A549 (cell line): Measurements from ENCODE around the gene TTC4. TPM values are rescaled to one million over a fixed set of nuclear protein-coding genes. Genes with fewer than 3 reads are reported as not detected.

Source experiments
- ATAC-seq, 2 experiments: fragments of 200-7000 bp in 1 of 2; fragments of >200 bp in 1 of 2; cut with Nextera tagmentation in 1 of 2; cut with Tn5 transposase in 1 of 2; 3 replicates each; pipeline versions ENCODE4 v1.8.0 to v1.9.1; 2018 to 2020; ENCODE audit warnings: mild to moderate bottlenecking in 1 of 2, moderate library complexity in 1 of 2
- CTCF ChIA-PET: fragments of 300-600 bp; sonication (Branson Sonifier 250); formaldehyde crosslinking; extraction: SDS; loops from one replicate; lab custom pipeline; 2021; ENCODE audit warnings: antibody characterized with exemption, inconsistent platforms; lab: Yijun Ruan, JAX
- POLR2A ChIA-PET: fragments of 350-600 bp; formaldehyde crosslinking; extraction: SDS; loops from one replicate; lab custom pipeline; 2021; ENCODE audit warnings: antibody characterized with exemption, inconsistent platforms; lab: Yijun Ruan, JAX
- DNase-seq, 2 experiments: peaks; one replicate each; pipeline versions ENCODE4 v3.0.0 to v3.0.0-alpha.2; 2011 to 2016; ENCODE audit warnings: low read depth in 1 of 2, low spot score in 1 of 2
- FAIRE-seq: peaks from 2 replicates; lab custom pipeline; 2011; peaks lifted over from hg19 to GRCh38; lab: Jason Lieb, UNC
- H3K27ac ChIP-seq, 2 experiments: fragments of >200 bp; sonication (Bioruptor Twin); formaldehyde crosslinking; 3 replicates each; pipeline ENCODE4 v1.5.1; 2016 to 2017
- H3K4me1 ChIP-seq: fragments of >200 bp; sonication (Bioruptor Twin); formaldehyde crosslinking; 3 replicates; pipeline ENCODE4 v1.6.1; 2016
- H3K4me2 ChIP-seq: fragments of >200 bp; sonication (Bioruptor Twin); formaldehyde crosslinking; 3 replicates; pipeline ENCODE4 v1.6.1; 2016
- H3K4me3 ChIP-seq: fragments of >200 bp; sonication (Bioruptor Twin); formaldehyde crosslinking; 3 replicates; pipeline ENCODE4 v1.5.1; 2016
- H3K9me3 ChIP-seq: fragments of >200 bp; sonication (Bioruptor Twin); formaldehyde crosslinking; 3 replicates; pipeline ENCODE4 v1.6.1; 2016
- ATOH8 ChIP-seq: fragments of 250-450 bp; sonication (Bioruptor Pico); IDR thresholded peaks from 2 replicates; pipeline ENCODE4 v1.5.0; 2020; ENCODE audit warnings: low read depth, mild to moderate bottlenecking, moderate library complexity
- BHLHE40 ChIP-seq: IDR thresholded peaks from 2 replicates; pipeline ENCODE4 v1.6.1; 2012; ENCODE audit warnings: low read depth, low read length, inconsistent platforms
- CBX2 ChIP-seq: fragments of 200-600 bp; sonication (generic); IDR thresholded peaks from 2 replicates; pipeline ENCODE4 v1.6.1; 2016; ENCODE audit warnings: low read depth, mild to moderate bottlenecking, borderline replicate concordance
- CEBPB ChIP-seq, 2 experiments: fragments of >200 bp in 1 of 2; sonication (Bioruptor Twin) in 1 of 2; formaldehyde crosslinking in 1 of 2; IDR thresholded peaks; 2 replicates each; pipeline ENCODE4 v1.6.1; 2012 to 2016
- CHD2 ChIP-seq: fragments of 150-350 bp; IDR thresholded peaks from 2 replicates; pipeline ENCODE4 v1.6.1; 2014; ENCODE audit warnings: low read length; ENCODE audit not compliant: partially characterized antibody
- CHD4 ChIP-seq: fragments of 200-600 bp; sonication (generic); IDR thresholded peaks from 2 replicates; pipeline ENCODE4 v1.6.1; 2016; ENCODE audit warnings: antibody characterized with exemption, mild to moderate bottlenecking, borderline replicate concordance
- CTCF ChIP-seq: fragments of >200 bp; sonication (Bioruptor Twin); formaldehyde crosslinking; IDR thresholded peaks from 3 replicates; pipeline ENCODE4 v1.5.1; 2016
- EHF ChIP-seq: fragments of 250-450 bp; sonication (Bioruptor Pico); IDR thresholded peaks from 2 replicates; pipeline ENCODE4 v1.5.0; 2020; ENCODE audit warnings: mild to moderate bottlenecking
- EHMT2 ChIP-seq: fragments of 200-600 bp; sonication (generic); IDR thresholded peaks from 2 replicates; pipeline ENCODE4 v1.6.1; 2016; ENCODE audit warnings: antibody characterized with exemption, low read depth, mild to moderate bottlenecking, moderate library complexity
- EP300 ChIP-seq, 2 experiments: fragments of >200 bp; sonication (Bioruptor Twin); formaldehyde crosslinking; IDR thresholded peaks; 2 replicates in 1 of 2; 3 replicates in 1 of 2; pipeline ENCODE4 v1.6.1; 2016 to 2017
- FOSB ChIP-seq: fragments of 250-450 bp; sonication (Bioruptor Pico); IDR thresholded peaks from 2 replicates; pipeline ENCODE4 v1.5.0; 2020; ENCODE audit warnings: mild to moderate bottlenecking, moderate library complexity
- FOXS1 ChIP-seq: fragments of 250-450 bp; sonication (Bioruptor Pico); IDR thresholded peaks from 2 replicates; pipeline ENCODE4 v1.5.0; 2020; ENCODE audit warnings: mild to moderate bottlenecking, moderate library complexity
- HDAC2 ChIP-seq: fragments of 200-600 bp; sonication (generic); IDR thresholded peaks from 2 replicates; pipeline ENCODE4 v1.6.1; 2016
- HEYL ChIP-seq: fragments of 250-450 bp; sonication (Bioruptor Pico); IDR thresholded peaks from 2 replicates; pipeline ENCODE4 v1.8.0; 2021; ENCODE audit warnings: mild to moderate bottlenecking, moderate library complexity
- HOXA7 ChIP-seq: fragments of 250-450 bp; sonication (Bioruptor Pico); IDR thresholded peaks from 2 replicates; pipeline ENCODE4 v1.5.0; 2020; ENCODE audit warnings: mild to moderate bottlenecking, moderate library complexity
- HOXB13 ChIP-seq: fragments of 250-450 bp; sonication (Bioruptor Pico); IDR thresholded peaks from 2 replicates; pipeline ENCODE4 v1.5.0; 2020; ENCODE audit warnings: low read depth, mild to moderate bottlenecking, moderate library complexity
- JUNB ChIP-seq: fragments of >200 bp; sonication (Bioruptor Twin); formaldehyde crosslinking; IDR thresholded peaks from 2 replicates; pipeline ENCODE4 v1.6.1; 2016
- KDM1A ChIP-seq: fragments of 200-600 bp; sonication (generic); IDR thresholded peaks from 2 replicates; pipeline ENCODE4 v1.6.1; 2016; ENCODE audit warnings: low read depth, mild to moderate bottlenecking
- MAFK ChIP-seq: fragments of 450-650 bp; IDR thresholded peaks from 2 replicates; pipeline ENCODE4 v1.6.1; 2014; ENCODE audit not compliant: partially characterized antibody
- MAZ ChIP-seq: fragments of 150-350 bp; IDR thresholded peaks from 2 replicates; pipeline ENCODE4 v1.6.1; 2014; ENCODE audit warnings: antibody characterized with exemption, low read depth, low read length, borderline replicate concordance
- NFE2L2 ChIP-seq: fragments of 150-350 bp; conservative IDR thresholded peaks from 2 replicates; pipeline ENCODE4 v1.6.1; 2014; ENCODE audit warnings: low read length
- NPAS2 ChIP-seq: fragments of 250-450 bp; sonication (Bioruptor Pico); IDR thresholded peaks from 2 replicates; pipeline ENCODE4 v1.8.0; 2022; ENCODE audit warnings: mild to moderate bottlenecking, moderate library complexity, borderline replicate concordance
- NR3C1 ChIP-seq: fragments of >200 bp; sonication (Bioruptor Twin); formaldehyde crosslinking; IDR thresholded peaks from 3 replicates; pipeline ENCODE4 v1.6.1; 2017
- POLR2A ChIP-seq: IDR thresholded peaks from 2 replicates; pipeline ENCODE4 v1.6.1; 2012; ENCODE audit warnings: mild to moderate bottlenecking, low read length
- RARB ChIP-seq: fragments of 250-450 bp; sonication (Bioruptor Pico); IDR thresholded peaks from 2 replicates; pipeline ENCODE4 v1.8.0; 2021; ENCODE audit warnings: mild to moderate bottlenecking, moderate library complexity
- RCOR1 ChIP-seq: fragments of 150-350 bp; IDR thresholded peaks from 2 replicates; pipeline ENCODE4 v1.6.1; 2014; ENCODE audit warnings: antibody characterized with exemption, low read length, low read depth
- RNF2 ChIP-seq: fragments of 200-600 bp; sonication (generic); IDR thresholded peaks from 2 replicates; pipeline ENCODE4 v1.6.1; 2016; ENCODE audit warnings: low read depth, mild to moderate bottlenecking, antibody characterized with exemption, moderate library complexity, borderline replicate concordance
- SMC3 ChIP-seq: fragments of >200 bp; sonication (Bioruptor Twin); formaldehyde crosslinking; IDR thresholded peaks from 3 replicates; pipeline ENCODE4 v1.6.1; 2018; ENCODE audit warnings: inconsistent platforms
- TP53 ChIP-seq: fragments of 250-450 bp; sonication (Bioruptor Pico); IDR thresholded peaks from 2 replicates; pipeline ENCODE4 v1.5.0; 2021; ENCODE audit warnings: mild to moderate bottlenecking, moderate library complexity
- WGBS: methylation state at CpG from one replicate; pipeline ENCODE4 v1.1.6; 2017; ENCODE audit errors: missing lambda C conversion rate; 5-methylcytosine and 5-hydroxymethylcytosine counted together
- polyA plus RNA-seq, 4 experiments: library from polyadenylated mRNA; depleted of rRNA in 3 of 4; stranded (reverse); fragments of >200 nt; fragmentation: RNase III in 1 of 4; extraction: RNeasy Plus Mini Kit Qiagen cat#74134 plus additional on column Dnase treatment in 1 of 4; gene quantifications; 2 replicates in 3 of 4; 3 replicates in 1 of 4; pipeline ENCODE4 v1.2.3, GENCODE V29; 2011 to 2017
- TF ChIP-seq, protein P1 (sequence below): IDR thresholded peaks from 2 replicates; pipeline ENCODE4 v1.6.1; 2012

Gene TTC4
- polyA plus RNA-seq, 2 of the 4 experiments (the other 2 are of a cell fraction) = 20.4 to 27.1 TPM

DNA sequence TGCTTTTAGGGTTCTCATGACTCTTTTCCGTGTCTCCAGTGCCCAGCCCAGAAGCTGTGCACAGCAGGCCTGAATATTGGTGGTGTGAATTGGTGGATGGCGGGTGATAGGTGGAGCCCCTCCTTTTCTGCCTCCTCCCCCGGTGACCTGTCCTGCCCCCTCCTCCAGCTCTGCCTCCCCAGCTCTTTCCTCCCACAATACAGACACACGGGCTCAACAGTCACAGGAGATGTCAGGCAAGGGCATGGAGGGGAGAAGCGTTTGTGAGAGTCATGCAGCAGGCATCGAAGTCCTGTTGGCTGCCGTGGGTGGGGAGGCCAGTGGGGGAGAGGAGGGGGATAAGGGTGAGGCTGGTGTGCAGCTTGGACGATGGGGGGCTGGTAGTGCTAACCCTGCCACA is 17.3 kb upstream of the TTC4 start:
- TF ChIP-seq RNF2 (no peak), NFE2L2 (no peak), MAFK (no peak), CTCF (no peak), HOXB13 (CRISPR knock-in tag) (no peak), NR3C1 (no peak), RARB (CRISPR knock-in tag) (no peak), EHMT2 (no peak), CHD4 (no peak), BHLHE40 (no peak), MAZ (no peak), JUNB (no peak), RCOR1 (no peak)
- H3K4me3 ChIP-seq = no peak overlapping the region
- POLR2A ChIA-PET = no interaction called here
- H3K27ac ChIP-seq = no peak overlapping the region
- no peaks in the 10 kb centered on the region for H3K4me1 ChIP-seq
- 25% methylated on average over 4 of the region's 8 CpGs for WGBS
- DNase-seq (no peak), ATAC-seq (no peak), FAIRE-seq (no peak)
- no peak overlapping the region for H3K4me2 ChIP-seq
- no peaks in the 10 kb centered on the region for H3K9me3 ChIP-seq
- CTCF ChIA-PET = no interaction called here

DNA sequence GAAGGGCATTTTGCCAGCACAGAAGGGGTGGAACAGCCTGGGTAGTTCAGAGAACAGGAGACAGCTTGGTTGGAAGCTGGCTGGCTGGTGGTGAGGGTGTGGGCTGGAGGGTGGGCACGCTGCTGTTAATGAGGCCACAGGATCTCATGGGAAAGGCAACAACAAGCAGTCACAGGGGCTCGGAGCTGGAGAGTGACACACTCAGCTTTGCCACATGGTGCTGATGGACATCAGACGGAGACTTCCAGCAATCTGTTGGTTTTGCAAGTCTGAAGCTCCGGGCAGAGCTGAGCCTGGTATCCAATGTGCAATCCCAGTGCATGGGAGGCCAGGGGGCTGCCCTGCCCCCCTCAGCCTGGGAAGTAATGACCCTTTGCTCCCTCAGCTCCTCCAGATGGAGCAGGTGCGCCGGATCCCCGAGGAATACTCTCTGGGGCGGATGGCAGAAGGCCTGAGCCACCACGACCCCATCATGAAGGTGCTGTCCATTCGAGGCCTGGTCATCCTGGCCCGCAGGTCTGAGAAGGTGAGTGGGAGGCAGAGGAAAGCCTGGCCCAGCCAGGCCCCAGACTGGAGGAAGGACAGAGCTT is 15.6 kb upstream of the TTC4 start:
- 65% methylated on average over 6 of the region's 11 CpGs for WGBS
- no peaks in the 10 kb centered on the region for H3K9me3 ChIP-seq
- no peak overlapping the region for H3K4me2 ChIP-seq
- H3K27ac ChIP-seq = no peak overlapping the region
- ATAC-seq (no peak), DNase-seq (no peak), FAIRE-seq (no peak)
- ChIA-PET POLR2A (no interaction called here), CTCF (interaction anchor here (0.5 to 0.6 kb wide), 2 partner anchors 31 to 579 kb away, joined by 3 read pairs; no protein-coding TSS in a partner anchor)
- TF ChIP-seq HEYL (CRISPR knock-in tag) (no peak), CHD4 (no peak), HDAC2 (no peak), RCOR1 (no peak), CEBPB (IDR thresholded peaks at IDR 0.05) (no peak), HOXA7 (no peak), MAFK (no peak), NPAS2 (no peak), HOXB13 (CRISPR knock-in tag) (no peak)
- TF ChIP-seq, protein P1, sequence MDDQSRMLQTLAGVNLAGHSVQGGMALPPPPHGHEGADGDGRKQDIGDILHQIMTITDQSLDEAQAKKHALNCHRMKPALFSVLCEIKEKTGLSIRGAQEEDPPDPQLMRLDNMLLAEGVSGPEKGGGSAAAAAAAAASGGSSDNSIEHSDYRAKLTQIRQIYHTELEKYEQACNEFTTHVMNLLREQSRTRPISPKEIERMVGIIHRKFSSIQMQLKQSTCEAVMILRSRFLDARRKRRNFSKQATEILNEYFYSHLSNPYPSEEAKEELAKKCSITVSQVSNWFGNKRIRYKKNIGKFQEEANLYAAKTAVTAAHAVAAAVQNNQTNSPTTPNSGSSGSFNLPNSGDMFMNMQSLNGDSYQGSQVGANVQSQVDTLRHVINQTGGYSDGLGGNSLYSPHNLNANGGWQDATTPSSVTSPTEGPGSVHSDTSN = no peak
- no peaks in the 10 kb centered on the region for H3K4me1 ChIP-seq
- no peak overlapping the region for H3K4me3 ChIP-seq

DNA sequence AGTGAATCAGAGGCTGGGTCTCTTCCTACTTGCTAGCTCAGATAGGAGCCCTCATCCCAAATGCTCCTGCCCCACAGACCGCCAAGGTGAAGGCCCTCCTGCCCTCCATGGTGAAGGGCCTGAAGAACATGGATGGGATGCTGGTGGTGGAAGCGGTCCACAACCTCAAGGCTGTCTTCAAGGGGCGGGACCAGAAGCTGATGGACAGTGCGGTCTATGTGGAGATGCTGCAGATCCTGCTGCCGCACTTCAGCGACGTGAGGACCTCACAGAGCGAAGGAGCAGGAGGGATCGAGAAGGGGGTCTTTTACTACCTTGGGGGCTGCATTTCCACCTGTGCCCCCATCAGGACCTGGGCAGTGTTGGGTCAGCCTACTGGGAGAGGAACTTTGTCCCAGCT is 14.6 kb upstream of the TTC4 start:
- no peak for ATAC-seq
- no peak overlapping the region for H3K27ac ChIP-seq
- H3K9me3 ChIP-seq = no peaks in the 10 kb centered on the region
- DNase-seq = no peak
- H3K4me1 ChIP-seq = no peaks in the 10 kb centered on the region
- H3K4me2 ChIP-seq = no peak overlapping the region
- ChIA-PET CTCF (no interaction called here), POLR2A (no interaction called here)
- no peak for FAIRE-seq
- WGBS = 68% methylated on average over 6 of the region's 9 CpGs
- no peak overlapping the region for H3K4me3 ChIP-seq
- TF ChIP-seq SMC3 (no peak), CHD4 (no peak), FOXS1 (CRISPR knock-in tag) (no peak), RNF2 (no peak), EP300 (IDR thresholded peaks at IDR 0.05) (no peak), TP53 (CRISPR knock-in tag) (no peak), JUNB (no peak), NR3C1 (no peak), ATOH8 (CRISPR knock-in tag) (no peak), CBX2 (no peak), KDM1A (no peak), POLR2A (no peak), FOSB (CRISPR knock-in tag) (no peak), CTCF (no peak), CHD2 (no peak), MAFK (no peak), EHF (CRISPR knock-in tag) (no peak)
